Astrocyte of the cerebellum (primary cell): Measurements from ENCODE around the gene SLCO3A1.

Experiments
- DNase-seq: peaks from one replicate; pipeline ENCODE4 v3.0.0-alpha.2; 2011; ENCODE audit warnings: low read depth
- H3K4me3 ChIP-seq: 2 replicates; pipeline ENCODE4 v1.5.1; 2011; ENCODE audit warnings: mild to moderate bottlenecking, low read depth, low read length, moderate library complexity
- in situ Hi-C: cut with HindIII; loops from 2 replicates; pipeline ENCODE4 v1.10.0; 2017; ENCODE audit warnings: low sequenced_read_pairs
- TF ChIP-seq, protein P1 (sequence below): IDR thresholded peaks from 2 replicates; pipeline ENCODE4 v1.5.1; 2012; ENCODE audit warnings: low read length, low read depth, moderate library complexity, mild to moderate bottlenecking; ENCODE audit errors: missing control alignments

Gene SLCO3A1

DNA sequence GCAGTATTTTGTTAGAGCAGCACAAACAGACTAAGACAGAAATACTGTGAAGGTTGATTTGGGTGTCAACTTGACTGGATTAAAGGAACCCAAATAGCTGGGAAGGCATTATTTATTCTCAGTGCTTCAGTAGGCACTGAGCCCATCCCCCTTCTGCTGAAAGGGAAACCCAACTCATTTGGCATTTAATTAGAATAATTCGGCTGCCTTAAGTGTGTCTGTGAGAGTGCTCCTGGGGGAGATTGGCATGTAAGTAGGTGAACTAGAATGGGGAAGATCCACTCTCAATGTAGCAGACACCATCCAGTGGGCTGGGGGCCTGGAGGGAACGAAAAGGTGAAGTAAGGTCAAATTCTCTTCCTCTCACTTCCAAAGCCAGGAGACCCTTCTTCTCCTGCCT is 20.5 kb upstream of the SLCO3A1 start:
- TF ChIP-seq, protein P1, sequence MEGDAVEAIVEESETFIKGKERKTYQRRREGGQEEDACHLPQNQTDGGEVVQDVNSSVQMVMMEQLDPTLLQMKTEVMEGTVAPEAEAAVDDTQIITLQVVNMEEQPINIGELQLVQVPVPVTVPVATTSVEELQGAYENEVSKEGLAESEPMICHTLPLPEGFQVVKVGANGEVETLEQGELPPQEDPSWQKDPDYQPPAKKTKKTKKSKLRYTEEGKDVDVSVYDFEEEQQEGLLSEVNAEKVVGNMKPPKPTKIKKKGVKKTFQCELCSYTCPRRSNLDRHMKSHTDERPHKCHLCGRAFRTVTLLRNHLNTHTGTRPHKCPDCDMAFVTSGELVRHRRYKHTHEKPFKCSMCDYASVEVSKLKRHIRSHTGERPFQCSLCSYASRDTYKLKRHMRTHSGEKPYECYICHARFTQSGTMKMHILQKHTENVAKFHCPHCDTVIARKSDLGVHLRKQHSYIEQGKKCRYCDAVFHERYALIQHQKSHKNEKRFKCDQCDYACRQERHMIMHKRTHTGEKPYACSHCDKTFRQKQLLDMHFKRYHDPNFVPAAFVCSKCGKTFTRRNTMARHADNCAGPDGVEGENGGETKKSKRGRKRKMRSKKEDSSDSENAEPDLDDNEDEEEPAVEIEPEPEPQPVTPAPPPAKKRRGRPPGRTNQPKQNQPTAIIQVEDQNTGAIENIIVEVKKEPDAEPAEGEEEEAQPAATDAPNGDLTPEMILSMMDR, result no peak
- in situ Hi-C loops, result no loop called here
- no peak overlapping the region for H3K4me3 ChIP-seq
- DNase-seq, result no peak

DNA sequence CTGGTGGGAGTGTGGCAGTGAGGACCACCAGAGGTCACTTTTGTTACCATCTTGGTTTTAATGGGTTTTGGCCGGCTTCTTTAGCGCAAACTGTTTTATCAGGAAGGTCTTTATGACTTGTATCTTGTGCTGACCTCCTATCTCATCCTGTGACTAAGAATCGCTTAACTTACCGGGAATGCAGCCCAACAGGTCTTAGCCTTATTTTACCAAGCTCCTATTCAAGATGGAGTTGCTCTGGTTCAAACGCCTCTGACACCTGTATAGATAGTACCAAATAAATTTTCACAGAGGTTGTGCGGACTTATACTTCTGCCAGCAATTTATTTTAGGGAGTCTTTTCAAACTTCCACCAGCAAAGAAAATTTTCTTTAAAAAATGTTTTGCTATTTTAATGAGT is 13.6 kb upstream of the SLCO3A1 start:
- in situ Hi-C loops, result no loop called here
- TF ChIP-seq, protein P1, result no peak
- DNase-seq, result no peak
- H3K4me3 ChIP-seq, result no peak overlapping the region

GRCh38 chr15:91841861-91842260 is 11.6 kb upstream of the SLCO3A1 start:
- in situ Hi-C loops, result no loop called here

DNA sequence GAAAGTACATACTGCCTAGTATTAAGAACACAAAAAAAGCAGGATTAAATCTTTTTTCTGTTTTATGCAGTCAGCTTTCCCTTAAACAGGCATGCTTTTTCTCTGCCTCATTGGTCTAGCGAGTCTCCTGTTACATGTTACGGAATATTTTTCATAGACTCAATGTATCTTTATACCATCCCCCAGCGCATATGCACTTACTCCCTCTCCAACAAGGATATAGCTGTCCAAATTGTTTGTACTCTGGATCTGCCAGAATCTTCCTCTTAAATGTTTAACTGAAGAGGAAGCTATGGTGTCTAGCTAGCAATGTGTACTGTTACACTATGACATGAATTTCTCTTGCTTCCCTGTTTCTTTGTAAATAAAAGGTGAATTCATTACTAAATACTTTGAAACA is 9.2 kb upstream of the SLCO3A1 start:
- TF ChIP-seq, protein P1, result no peak
- in situ Hi-C loops, result no loop called here

More at GRCh38 chr15:91841861-91842260, 11.6 kb upstream of the SLCO3A1 start:
- TF ChIP-seq, protein P1, result no peak
- DNase-seq, result no peak
- no peak overlapping the region for H3K4me3 ChIP-seq

GRCh38 chr15:91844928-91845327 is 8.6 kb upstream of the SLCO3A1 start:
- in situ Hi-C loops, result no loop called here
- TF ChIP-seq, protein P1, result no peak
- no peak for DNase-seq
- no peak overlapping the region for H3K4me3 ChIP-seq

More for the DNA sequence above, 9.2 kb upstream of the SLCO3A1 start:
- no peak for DNase-seq
- H3K4me3 ChIP-seq, result no peak overlapping the region

- DNase-seq, result no peak
- in situ Hi-C loops, result no loop called here
- H3K4me3 ChIP-seq, result no peak overlapping the region
- TF ChIP-seq, protein P1, result no peak
These were observed 7.8 kb upstream of the SLCO3A1 start for GRCh38 chr15:91845720-91846119.

DNA sequence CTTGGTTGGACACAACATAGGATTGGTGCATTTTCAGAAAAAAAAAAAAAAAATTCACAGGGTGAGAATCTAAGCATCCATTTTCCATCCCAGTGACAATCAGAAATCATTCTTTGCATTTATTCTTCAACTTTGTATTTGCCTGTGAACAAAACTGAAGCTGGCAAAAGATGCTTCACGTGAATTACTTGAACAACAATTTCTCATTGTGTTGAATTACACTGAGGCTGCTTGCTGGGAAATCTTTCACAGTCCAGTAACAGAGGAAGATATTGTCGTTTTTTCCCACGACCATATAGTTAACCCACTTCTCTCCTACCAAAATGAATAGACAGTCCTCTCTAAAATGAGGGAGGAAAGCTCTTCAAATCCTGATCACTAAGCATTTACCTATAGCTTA is 4.3 kb upstream of the SLCO3A1 start:
- TF ChIP-seq, protein P1, result no peak
- in situ Hi-C loops, result no loop called here
- H3K4me3 ChIP-seq, result no peak overlapping the region
- DNase-seq, result no peak
